22Rv1 (cell line): ENCODE measurements around the gene PTH2.

Experiments
- ZFX ChIP-seq: fragments of 450-650 bp; IDR thresholded peaks from 2 replicates; pipeline ENCODE4 v1.6.1; 2017; ENCODE audit warnings: antibody characterized with exemption, borderline replicate concordance
- TF ChIP-seq, protein P1 (sequence below): fragments of 450-650 bp; IDR thresholded peaks from 2 replicates; pipeline ENCODE4 v1.5.1; 2017; ENCODE audit warnings: mild to moderate bottlenecking

DNA sequence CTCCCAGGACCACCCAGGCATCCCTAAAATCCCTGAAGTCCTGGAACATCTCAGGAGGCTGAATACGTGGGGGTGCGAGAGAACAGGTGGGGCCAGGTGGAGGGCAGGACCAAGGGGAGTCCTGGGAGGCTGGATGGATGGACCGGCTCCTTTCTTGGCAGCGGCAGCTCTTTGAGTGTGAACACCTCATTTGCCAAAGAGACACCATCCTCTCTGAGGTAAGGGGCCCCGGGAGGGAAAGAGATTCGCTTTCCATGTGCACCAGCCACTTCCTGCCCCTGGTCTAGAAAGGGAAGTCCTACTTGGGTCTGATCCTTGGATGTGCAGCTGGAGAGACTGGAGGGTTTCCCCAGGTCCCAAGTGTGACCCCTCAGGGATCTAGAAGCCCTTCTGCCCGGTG lies 16.2 kb downstream of the PTH2 start:
- TF ChIP-seq, protein P1, sequence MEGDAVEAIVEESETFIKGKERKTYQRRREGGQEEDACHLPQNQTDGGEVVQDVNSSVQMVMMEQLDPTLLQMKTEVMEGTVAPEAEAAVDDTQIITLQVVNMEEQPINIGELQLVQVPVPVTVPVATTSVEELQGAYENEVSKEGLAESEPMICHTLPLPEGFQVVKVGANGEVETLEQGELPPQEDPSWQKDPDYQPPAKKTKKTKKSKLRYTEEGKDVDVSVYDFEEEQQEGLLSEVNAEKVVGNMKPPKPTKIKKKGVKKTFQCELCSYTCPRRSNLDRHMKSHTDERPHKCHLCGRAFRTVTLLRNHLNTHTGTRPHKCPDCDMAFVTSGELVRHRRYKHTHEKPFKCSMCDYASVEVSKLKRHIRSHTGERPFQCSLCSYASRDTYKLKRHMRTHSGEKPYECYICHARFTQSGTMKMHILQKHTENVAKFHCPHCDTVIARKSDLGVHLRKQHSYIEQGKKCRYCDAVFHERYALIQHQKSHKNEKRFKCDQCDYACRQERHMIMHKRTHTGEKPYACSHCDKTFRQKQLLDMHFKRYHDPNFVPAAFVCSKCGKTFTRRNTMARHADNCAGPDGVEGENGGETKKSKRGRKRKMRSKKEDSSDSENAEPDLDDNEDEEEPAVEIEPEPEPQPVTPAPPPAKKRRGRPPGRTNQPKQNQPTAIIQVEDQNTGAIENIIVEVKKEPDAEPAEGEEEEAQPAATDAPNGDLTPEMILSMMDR = no peak
- TF ChIP-seq ZFX = no peak
